ENCODE data around the gene LHPP.

DNA sequence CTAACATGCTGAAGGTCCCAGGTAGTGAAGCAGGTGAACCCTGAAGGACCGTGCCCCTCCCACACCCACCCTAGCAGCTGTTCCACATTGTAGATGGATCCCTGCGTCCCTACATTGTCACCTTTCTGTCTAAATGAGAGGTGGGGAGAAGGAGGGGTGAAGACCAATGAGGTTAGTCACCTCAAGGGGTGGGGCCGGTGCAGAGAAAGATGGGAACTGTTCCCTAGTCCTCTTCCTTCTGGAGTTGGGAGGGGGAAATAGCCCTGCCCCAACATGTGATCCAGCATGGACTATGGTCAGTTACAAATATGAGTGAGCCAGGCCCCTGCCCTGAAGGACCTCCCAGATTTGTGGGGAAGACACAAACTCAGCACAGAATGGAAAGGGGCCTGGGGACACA lies 124.5 kb downstream of the LHPP start:
- TF ChIP-seq POLR2AphosphoS5 (IDR thresholded peaks at IDR 0.05) (no peak), POLR2A (IDR thresholded peaks at IDR 0.05) (no peak)
- TF ChIP-seq, protein P1, sequence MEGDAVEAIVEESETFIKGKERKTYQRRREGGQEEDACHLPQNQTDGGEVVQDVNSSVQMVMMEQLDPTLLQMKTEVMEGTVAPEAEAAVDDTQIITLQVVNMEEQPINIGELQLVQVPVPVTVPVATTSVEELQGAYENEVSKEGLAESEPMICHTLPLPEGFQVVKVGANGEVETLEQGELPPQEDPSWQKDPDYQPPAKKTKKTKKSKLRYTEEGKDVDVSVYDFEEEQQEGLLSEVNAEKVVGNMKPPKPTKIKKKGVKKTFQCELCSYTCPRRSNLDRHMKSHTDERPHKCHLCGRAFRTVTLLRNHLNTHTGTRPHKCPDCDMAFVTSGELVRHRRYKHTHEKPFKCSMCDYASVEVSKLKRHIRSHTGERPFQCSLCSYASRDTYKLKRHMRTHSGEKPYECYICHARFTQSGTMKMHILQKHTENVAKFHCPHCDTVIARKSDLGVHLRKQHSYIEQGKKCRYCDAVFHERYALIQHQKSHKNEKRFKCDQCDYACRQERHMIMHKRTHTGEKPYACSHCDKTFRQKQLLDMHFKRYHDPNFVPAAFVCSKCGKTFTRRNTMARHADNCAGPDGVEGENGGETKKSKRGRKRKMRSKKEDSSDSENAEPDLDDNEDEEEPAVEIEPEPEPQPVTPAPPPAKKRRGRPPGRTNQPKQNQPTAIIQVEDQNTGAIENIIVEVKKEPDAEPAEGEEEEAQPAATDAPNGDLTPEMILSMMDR (IDR thresholded peaks at IDR 0.05), result no peak
